ENCODE data around the gene ATXN2.

ATXN2 gene

GRCh38 chr12:111453071-111453989, 145.8 kb downstream of the ATXN2 start:
- DNase-seq (ENCODE audit: low read depth in 2 of 2) = no peak

- no peak for DNase-seq (ENCODE audit: low read depth in 2 of 2)
These were observed 147.4 kb downstream of the ATXN2 start for GRCh38 chr12:111451649-111452129.

- no peak for DNase-seq (ENCODE audit: low read depth in 2 of 2)
These were observed 147.9 kb downstream of the ATXN2 start for GRCh38 chr12:111451232-111451631.

GRCh38 chr12:111450676-111451075, 148.4 kb downstream of the ATXN2 start:
- no peak for DNase-seq (ENCODE audit: low read depth in 2 of 2)

GRCh38 chr12:111448846-111449790, 150.0 kb downstream of the ATXN2 start:
- DNase-seq (ENCODE audit: low read depth in 2 of 2) = no peak

GRCh38 chr12:111448266-111448830, 150.8 kb downstream of the ATXN2 start:
- no peak for DNase-seq (ENCODE audit: low read depth in 2 of 2)

- DNase-seq (ENCODE audit: low read depth in 2 of 2) = no peak
These were observed 151.4 kb downstream of the ATXN2 start for GRCh38 chr12:111447571-111448265.

- DNase-seq (ENCODE audit: low read depth in 2 of 2) = no peak
These were observed 152.2 kb downstream of the ATXN2 start for GRCh38 chr12:111446631-111447570.

GRCh38 chr12:111445726-111446581, 153.2 kb downstream of the ATXN2 start:
- no peak for DNase-seq (ENCODE audit: low read depth in 2 of 2)

GRCh38 chr12:111444925-111445725, 154.0 kb downstream of the ATXN2 start:
- DNase-seq (ENCODE audit: low read depth in 2 of 2) = peak; percentile 84 to 87

- no peak for DNase-seq (ENCODE audit: low read depth in 2 of 2)
These were observed 154.7 kb downstream of the ATXN2 start for GRCh38 chr12:111444314-111444924.

- peak in 1 of 2 donors; percentile 45 for DNase-seq (ENCODE audit: low read depth in 2 of 2)
These were observed 155.5 kb downstream of the ATXN2 start for GRCh38 chr12:111443586-111443985.

- DNase-seq (ENCODE audit: low read depth in 2 of 2) = no peak
These were observed 156.0 kb downstream of the ATXN2 start for GRCh38 chr12:111443086-111443485.

- no peak for DNase-seq (ENCODE audit: low read depth in 2 of 2)
These were observed 156.6 kb downstream of the ATXN2 start for GRCh38 chr12:111442301-111443045.

GRCh38 chr12:111441107-111441928, 157.8 kb downstream of the ATXN2 start:
- DNase-seq (ENCODE audit: low read depth in 2 of 2) = no peak

- DNase-seq (ENCODE audit: low read depth in 2 of 2) = no peak
These were observed 158.5 kb downstream of the ATXN2 start for GRCh38 chr12:111440631-111441030.

Measured in stimulated activated CD8-positive, alpha-beta memory T cell treated with anti-CD3 and anti-CD28 coated beads, Interleukin-15, amount 100 ng/mL, for 48 hours (primary cell).